ENCODE data around the gene HIVEP1.

DNA sequence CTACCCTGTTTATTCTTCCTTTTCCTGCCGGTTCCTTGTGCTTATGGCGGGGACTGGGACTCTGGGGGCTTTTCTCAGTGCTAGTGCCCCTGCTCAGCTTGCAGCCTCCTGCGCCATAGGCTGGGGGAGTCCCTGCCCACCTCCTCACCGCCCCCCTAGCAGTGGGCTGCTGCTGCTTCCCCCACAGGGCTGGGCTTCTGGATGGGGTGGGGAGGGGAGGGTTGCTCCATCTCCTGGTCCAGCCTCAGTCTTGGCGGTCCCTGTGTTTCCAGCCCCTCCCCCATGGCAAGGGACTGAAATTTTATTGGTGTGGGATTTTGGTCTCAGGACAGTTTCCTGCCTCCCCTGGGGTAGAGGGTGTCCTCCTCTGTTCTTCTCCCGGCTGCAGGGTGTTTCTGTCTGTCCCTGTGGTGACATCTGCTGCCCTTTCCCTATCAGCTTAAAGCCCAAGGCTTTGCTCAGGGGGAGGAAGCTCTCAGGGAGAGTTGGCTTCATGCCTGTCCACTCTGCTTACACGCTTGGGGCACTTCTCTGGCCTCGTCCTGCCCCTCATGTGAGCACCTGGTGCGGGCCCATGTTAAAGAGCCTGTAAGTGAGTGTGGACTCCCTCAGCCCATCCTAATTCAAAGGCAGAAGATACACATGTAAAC, 100.6 kb downstream of the HIVEP1 start:
- TF ChIP-seq, protein P1, sequence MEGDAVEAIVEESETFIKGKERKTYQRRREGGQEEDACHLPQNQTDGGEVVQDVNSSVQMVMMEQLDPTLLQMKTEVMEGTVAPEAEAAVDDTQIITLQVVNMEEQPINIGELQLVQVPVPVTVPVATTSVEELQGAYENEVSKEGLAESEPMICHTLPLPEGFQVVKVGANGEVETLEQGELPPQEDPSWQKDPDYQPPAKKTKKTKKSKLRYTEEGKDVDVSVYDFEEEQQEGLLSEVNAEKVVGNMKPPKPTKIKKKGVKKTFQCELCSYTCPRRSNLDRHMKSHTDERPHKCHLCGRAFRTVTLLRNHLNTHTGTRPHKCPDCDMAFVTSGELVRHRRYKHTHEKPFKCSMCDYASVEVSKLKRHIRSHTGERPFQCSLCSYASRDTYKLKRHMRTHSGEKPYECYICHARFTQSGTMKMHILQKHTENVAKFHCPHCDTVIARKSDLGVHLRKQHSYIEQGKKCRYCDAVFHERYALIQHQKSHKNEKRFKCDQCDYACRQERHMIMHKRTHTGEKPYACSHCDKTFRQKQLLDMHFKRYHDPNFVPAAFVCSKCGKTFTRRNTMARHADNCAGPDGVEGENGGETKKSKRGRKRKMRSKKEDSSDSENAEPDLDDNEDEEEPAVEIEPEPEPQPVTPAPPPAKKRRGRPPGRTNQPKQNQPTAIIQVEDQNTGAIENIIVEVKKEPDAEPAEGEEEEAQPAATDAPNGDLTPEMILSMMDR (conservative IDR thresholded peaks at IDR 0.05), result no peak
- no peak for TF ChIP-seq EZH2 (IDR thresholded peaks at IDR 0.05; ENCODE audit: low read depth)

Measured in PC-9 (cell line).